Adrenal gland (tissue), 19 donors: ENCODE measurements around the gene HLA-DQA1. TPM values are rescaled to one million over a fixed set of nuclear protein-coding genes. Genes with fewer than 3 reads are reported as not detected.
"Not testable (repeated sequence)": the region's sequence is repeated elsewhere in the genome, so short reads cannot be mapped to it uniquely, and the experiment has no call there.

Experiments used
- DNase-seq, 7 donors: peaks; one replicate each; pipeline ENCODE4 v3.0.0-alpha.2; 2019 to 2020
- H3K27ac ChIP-seq, 5 donors: fragments of 200-600 bp; sonication (generic) in 4 of 5; 1 replicate in 3 of 5; 2 replicates in 2 of 5; pipeline versions ENCODE4 v1.5.1 to v1.8.0; 2016 to 2020; ENCODE audit warnings: mild to moderate bottlenecking in 1 of 5
- H3K27me3 ChIP-seq: fragments of 200-600 bp; 2 replicates; pipeline ENCODE4 v1.8.0; 2021
- H3K36me3 ChIP-seq, 2 donors: fragments of 200-600 bp; replicated peaks in 1 of 2; 1 replicate in 1 of 2; 2 replicates in 1 of 2; pipeline versions ENCODE4 v1.5.1 to v1.8.0; 2018 to 2022
- H3K4me1 ChIP-seq, 2 donors: fragments of 200-600 bp; replicated peaks in 1 of 2; 1 replicate in 1 of 2; 2 replicates in 1 of 2; pipeline versions ENCODE4 v1.5.1 to v1.8.0; 2018 to 2021
- H3K4me3 ChIP-seq, 4 donors: fragments of 200-600 bp; sonication (generic) in 3 of 4; one replicate each; pipeline ENCODE4 v1.5.1; 2016 to 2018
- H3K9me3 ChIP-seq, 3 donors: fragments of 200-600 bp; sonication (generic) in 1 of 3; replicated peaks in 1 of 3; 1 replicate in 2 of 3; 2 replicates in 1 of 3; pipeline versions ENCODE4 v1.5.1 to v1.8.0; 2016 to 2021
- POLR2A ChIP-seq, 2 donors: fragments of 450-650 bp; IDR thresholded peaks; one replicate each; pipeline ENCODE4 v1.6.1; 2017; ENCODE audit warnings: antibody characterized with exemption in 2 of 2, mild to moderate bottlenecking in 2 of 2, moderate library complexity in 1 of 2
- WGBS, 4 donors: extraction: QIAGEN DNeasy Blood & Tissue Kit in 2 of 4; methylation state at CpG; one replicate each; pipeline versions ENCODE4 v1.1.5 to v1.1.7; 2013 to 2017; 5-methylcytosine and 5-hydroxymethylcytosine counted together
- intact Hi-C, 2 donors: fragments of 100-400 bp; cut with DNase I; formaldehyde crosslinking; loops; one replicate each; pipeline versions ENCODE4 v1.14.1 to v1.15.0; 2022 to 2023
- long read RNA-seq, 10 donors: library from polyadenylated mRNA in 3 of 10; unstranded in 2 of 10; stranded (forward) in 1 of 10; transcript quantifications; one replicate each; pipeline ENCODE4 v2.0.0 and lab custom pipeline, GENCODE V29; 2021 to 2026
- polyA plus RNA-seq, 3 donors: library from polyadenylated mRNA; stranded (reverse); fragments of 200-250 nt in 2 of 3; fragments of 350-450 nt in 1 of 3; fragmentation: Illumina TruSeq in 1 of 3; extraction: RNeasy Lipid Tissue Mini Kit (QIAGEN cat#74804) in 1 of 3; gene quantifications; one replicate each; pipeline ENCODE4 v1.2.3, GENCODE V29; 2013 to 2014
- total RNA-seq, 9 donors: library from RNA; depleted of rRNA in 4 of 9; stranded (reverse); fragments of >200 nt in 4 of 9; fragments of 120-200 nt in 1 of 9; fragmentation: NEBNext Ultra II Directional in 1 of 9; extraction: Animal tissue kit (Norgen Biotek cat#: 25700) in 1 of 9; gene quantifications; one replicate each; pipeline versions ENCODE4 v1.1.0 to v1.2.4, GENCODE V29; 2013 to 2023
- TF ChIP-seq, protein P1 (sequence below), 6 experiments: fragments of 450-650 bp in 4 of 6; fragments of 200-600 bp in 2 of 6; sonication (generic) in 1 of 6; IDR thresholded peaks; 1 replicate in 5 of 6; 2 replicates in 1 of 6; pipeline versions ENCODE4 v1.5.1 to v1.8.0; 2016 to 2021; ENCODE audit warnings: antibody characterized with exemption in 6 of 6, mild to moderate bottlenecking in 2 of 6, moderate library complexity in 1 of 6
- donor health status: healthy with polysubstance abuse.
- donor health status: Bipolar disorder and iron deficiency.
- donor health status: DM: yes; HTN: yes; CAD: no.
- donor health status: DM: no; HTN: no; CAD: no.
- donor health status: DM: no; HTN: no; CAD: no.
- donor health status: DM: yes; HTN: yes; CAD: no.

The HLA-DQA1 gene
- total RNA-seq (100 to 1,000 TPM in 1 of 9 donors, 10 to 100 TPM in 4, 1 to 10 TPM in 3, under 1 TPM in 1; 0.22 to 135 (median 15.0) TPM), polyA plus RNA-seq (10 to 100 TPM in 2 of 3 donors, 1 to 10 TPM in 1; 7.4 to 20.1 (median 16.9) TPM)
- long read RNA-seq, donor 1, result 0 reads
- long read RNA-seq, donor 2, partial matches to known transcripts, result 0 of 1 reads
- long read RNA-seq, donor 2, other reads (novel, unspliced or antisense), result 0 of 1 reads
- long read RNA-seq, donor 3, result 0 reads
- long read RNA-seq, donor 4, transcript HLA-DQA1-201 (5 exons, 1,591 nt), result major isoform, 8 of 12 reads
- long read RNA-seq, donor 4, partial matches to known transcripts, result 2 of 12 reads
- long read RNA-seq, donor 4, other reads (novel, unspliced or antisense), result 2 of 12 reads
- long read RNA-seq, donor 5, result 0 reads
- long read RNA-seq, donor 6, partial matches to known transcripts, result 1 of 1 reads
- long read RNA-seq, donor 6, other reads (novel, unspliced or antisense), result 0 of 1 reads
- long read RNA-seq, donor 7, result 0 reads
- long read RNA-seq, donor 8, partial matches to known transcripts, result 0 of 1 reads
- long read RNA-seq, donor 8, other reads (novel, unspliced or antisense), result 0 of 1 reads
- long read RNA-seq, donor 9, partial matches to known transcripts, result 0 of 1 reads
- long read RNA-seq, donor 9, other reads (novel, unspliced or antisense), result 0 of 1 reads
- long read RNA-seq, donor 10, partial matches to known transcripts, result 0 of 1 reads
- long read RNA-seq, donor 10, other reads (novel, unspliced or antisense), result 0 of 1 reads

- no peaks in the 10 kb centered on the region for H3K27me3 ChIP-seq
- peak in 3 of 7 donors; percentile 17 to 44 (median 25) for DNase-seq
- intact Hi-C loops, result no loop called here
- no peak within 1 kb of the TSS for H3K4me3 ChIP-seq
- 15 to 41% (median 32%) methylated on average over 7 of the region's 7 CpGs for WGBS, 4 donors
- H3K36me3 ChIP-seq, result no peaks in the 10 kb centered on the region
- no peak within 1 kb of the TSS for H3K27ac ChIP-seq
- H3K4me1 ChIP-seq, result no peaks in the 10 kb centered on the region
- no peaks in the 10 kb centered on the region for H3K9me3 ChIP-seq
- TF ChIP-seq POLR2A (IDR thresholded peaks at IDR 0.05), result peak in 1 of 2 donors; percentile 44
- TF ChIP-seq, protein P1, sequence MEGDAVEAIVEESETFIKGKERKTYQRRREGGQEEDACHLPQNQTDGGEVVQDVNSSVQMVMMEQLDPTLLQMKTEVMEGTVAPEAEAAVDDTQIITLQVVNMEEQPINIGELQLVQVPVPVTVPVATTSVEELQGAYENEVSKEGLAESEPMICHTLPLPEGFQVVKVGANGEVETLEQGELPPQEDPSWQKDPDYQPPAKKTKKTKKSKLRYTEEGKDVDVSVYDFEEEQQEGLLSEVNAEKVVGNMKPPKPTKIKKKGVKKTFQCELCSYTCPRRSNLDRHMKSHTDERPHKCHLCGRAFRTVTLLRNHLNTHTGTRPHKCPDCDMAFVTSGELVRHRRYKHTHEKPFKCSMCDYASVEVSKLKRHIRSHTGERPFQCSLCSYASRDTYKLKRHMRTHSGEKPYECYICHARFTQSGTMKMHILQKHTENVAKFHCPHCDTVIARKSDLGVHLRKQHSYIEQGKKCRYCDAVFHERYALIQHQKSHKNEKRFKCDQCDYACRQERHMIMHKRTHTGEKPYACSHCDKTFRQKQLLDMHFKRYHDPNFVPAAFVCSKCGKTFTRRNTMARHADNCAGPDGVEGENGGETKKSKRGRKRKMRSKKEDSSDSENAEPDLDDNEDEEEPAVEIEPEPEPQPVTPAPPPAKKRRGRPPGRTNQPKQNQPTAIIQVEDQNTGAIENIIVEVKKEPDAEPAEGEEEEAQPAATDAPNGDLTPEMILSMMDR (IDR thresholded peaks at IDR 0.05), result no peak
Measured at GRCh38 chr6:32637219-32637880, at the start of gene HLA-DQA1. TSS of gene HLA-DQA1 (plus strand) at chr6:32637406. CDS start at chr6:32637459, 53 bp downstream.

DNA sequence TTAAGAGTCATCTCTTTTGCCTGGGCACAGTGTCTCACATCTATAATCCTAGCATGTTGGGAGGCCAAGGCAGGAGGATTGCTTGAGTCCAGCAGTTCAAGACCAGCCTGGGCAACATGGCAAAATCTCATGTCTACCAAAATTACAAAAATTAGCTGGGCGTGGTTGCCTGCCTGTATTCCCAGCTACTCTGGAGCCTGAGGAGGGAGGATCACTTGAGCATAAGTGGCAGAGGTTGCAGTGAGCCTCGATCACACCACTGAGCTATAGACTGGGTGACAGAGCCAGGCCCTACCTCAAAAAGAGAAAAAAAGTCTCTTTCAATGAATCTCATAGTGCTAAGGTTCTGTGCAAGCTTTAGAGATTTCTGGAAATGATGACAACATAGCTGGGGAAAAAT, 49.0 kb upstream of the HLA-DQA1 start:
- intact Hi-C loops, result loop anchor here in 1 of 2 donors (10.0 kb wide), 1 partner anchor 63 kb away; no protein-coding TSS in a partner anchor
- Histone ChIP-seq H3K4me3 (no peak overlapping the region), H3K4me1 (no peaks in the 10 kb centered on the region), H3K27me3 (no peaks in the 10 kb centered on the region), H3K27ac (no peak overlapping the region), H3K9me3 (no peaks in the 10 kb centered on the region), H3K36me3 (no peaks in the 10 kb centered on the region)
- WGBS, 4 donors, result 71 to 80% (median 72%) methylated on average over 2 of the region's 2 CpGs
- DNase-seq, result no peak
- TF ChIP-seq, protein P1 (IDR thresholded peaks at IDR 0.05), result no peak
- TF ChIP-seq POLR2A (IDR thresholded peaks at IDR 0.05), result no peak

DNA sequence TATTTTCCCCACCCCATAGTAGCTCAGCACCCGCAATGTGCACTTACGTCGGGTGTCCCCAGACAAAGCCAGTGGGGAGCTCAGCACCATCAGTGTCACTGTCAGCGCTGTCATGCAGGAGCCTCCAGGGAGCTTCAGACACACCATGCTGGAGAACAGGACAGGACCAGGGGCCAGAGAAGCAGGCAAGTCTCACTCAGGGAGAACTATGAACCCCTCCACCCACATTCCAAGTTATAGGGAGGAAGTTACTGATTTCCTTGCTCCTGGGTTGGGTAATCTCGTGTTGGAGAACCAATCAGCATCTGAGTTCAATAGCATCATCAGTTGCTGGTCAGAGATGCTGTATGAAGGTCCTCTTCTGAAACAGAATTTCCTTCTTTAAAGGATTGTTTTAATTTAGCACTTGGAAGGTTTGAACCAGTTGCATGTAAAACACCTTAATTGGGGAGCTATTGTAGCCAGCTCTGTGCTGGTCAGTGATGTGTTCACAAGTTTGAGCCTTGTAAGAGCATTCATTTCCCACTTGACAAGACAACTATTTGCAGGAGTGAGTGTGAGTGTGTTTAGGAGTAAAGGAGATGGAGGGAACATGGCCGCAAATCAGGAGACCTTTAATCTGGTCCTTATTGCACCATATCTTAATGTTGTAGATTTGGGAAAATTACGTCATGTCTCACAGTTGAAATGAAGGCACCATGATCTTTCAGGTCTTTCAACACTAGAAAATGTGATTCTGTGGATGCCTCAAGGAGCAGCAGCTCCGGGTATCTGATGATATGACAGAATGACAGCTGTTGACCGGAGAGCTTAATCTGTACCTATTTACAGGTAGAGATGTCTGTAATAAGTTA, 47.4 kb upstream of the HLA-DQA1 start, which contains the start of gene HLA-DRB1:
TSS of gene HLA-DRB1 (minus strand) at position 253 of the 854 bp plus-strand sequence. CDS start at position 147, 106 bp downstream.
- TF ChIP-seq, protein P1 (IDR thresholded peaks at IDR 0.05), result no peak
- TF ChIP-seq POLR2A (IDR thresholded peaks at IDR 0.05), result peak in 1 of 2 donors; percentile 80
- WGBS, 4 donors, result 19 to 23% (median 21%) methylated on average over 8 to 9 of the region's 9 CpGs
- Histone ChIP-seq H3K36me3 (no peaks in the 10 kb centered on the region), H3K27me3 (no peaks in the 10 kb centered on the region), H3K4me3 (no peak within 1 kb of the TSS), H3K27ac (peak within 1 kb of the TSS in 1 of 5 donors; percentile 54), H3K4me1 (no peaks in the 10 kb centered on the region), H3K9me3 (no peaks in the 10 kb centered on the region)
- DNase-seq, result peak in 6 of 7 donors; percentile 31 to 66 (median 40)
- intact Hi-C loops, result loop anchor here in 1 of 2 donors (10.0 kb wide), 1 partner anchor 65 kb away; no protein-coding TSS in a partner anchor

- intact Hi-C loops, result not testable (repeated sequence)
- WGBS, 4 donors, result no CpG with 5 or more reads among the region's 10 CpGs
Measured at GRCh38 chr6:32590713-32591112, 46.5 kb upstream of the HLA-DQA1 start.

More at GRCh38 chr6:32590713-32591112, 46.5 kb upstream of the HLA-DQA1 start:
- not testable (repeated sequence) for H3K4me3 ChIP-seq, H3K4me1 ChIP-seq, H3K36me3 ChIP-seq, H3K27me3 ChIP-seq, H3K9me3 ChIP-seq, DNase-seq, H3K27ac ChIP-seq
